ENCODE data around the gene SLC2A8.

DNA sequence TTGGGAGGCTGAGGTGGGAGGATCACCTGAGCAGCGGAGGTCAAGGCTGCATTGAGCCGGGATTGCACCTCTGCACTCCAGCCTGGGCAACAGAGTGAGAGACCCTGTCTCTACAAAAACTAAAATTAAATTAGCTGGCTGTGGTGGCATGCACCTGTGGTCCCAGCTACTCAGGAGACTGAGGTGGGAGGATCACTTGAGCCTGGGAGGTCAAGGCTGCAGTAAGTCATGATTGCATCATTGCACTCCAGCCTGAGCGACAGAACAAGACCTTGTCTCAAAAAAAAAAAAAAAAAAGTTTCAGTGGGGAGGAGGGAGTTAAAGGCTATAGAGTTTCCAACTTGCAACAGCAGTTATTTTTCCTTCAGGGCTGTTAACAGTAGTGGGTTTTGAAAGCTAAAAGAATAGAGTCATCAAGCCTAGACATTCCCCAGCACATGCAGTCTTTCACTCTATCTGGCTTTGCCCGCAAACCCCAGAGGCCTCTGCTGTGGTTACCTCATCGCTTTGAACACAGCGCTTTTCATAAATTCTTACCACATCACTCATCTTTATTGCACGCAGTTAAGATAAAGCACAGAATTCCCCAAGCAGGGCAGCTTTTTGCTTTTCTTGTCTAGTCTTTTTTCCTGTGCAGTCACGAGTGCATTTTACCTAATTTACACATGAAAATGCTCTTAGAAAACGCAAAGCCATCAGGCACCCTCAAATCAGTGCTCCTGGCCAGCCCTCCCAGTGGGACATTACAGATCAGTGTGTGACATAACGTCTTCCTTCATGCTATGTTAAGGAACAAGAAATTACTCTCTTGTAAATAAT lies 8.7 kb upstream of the SLC2A8 start:
- TF ChIP-seq, protein P1, sequence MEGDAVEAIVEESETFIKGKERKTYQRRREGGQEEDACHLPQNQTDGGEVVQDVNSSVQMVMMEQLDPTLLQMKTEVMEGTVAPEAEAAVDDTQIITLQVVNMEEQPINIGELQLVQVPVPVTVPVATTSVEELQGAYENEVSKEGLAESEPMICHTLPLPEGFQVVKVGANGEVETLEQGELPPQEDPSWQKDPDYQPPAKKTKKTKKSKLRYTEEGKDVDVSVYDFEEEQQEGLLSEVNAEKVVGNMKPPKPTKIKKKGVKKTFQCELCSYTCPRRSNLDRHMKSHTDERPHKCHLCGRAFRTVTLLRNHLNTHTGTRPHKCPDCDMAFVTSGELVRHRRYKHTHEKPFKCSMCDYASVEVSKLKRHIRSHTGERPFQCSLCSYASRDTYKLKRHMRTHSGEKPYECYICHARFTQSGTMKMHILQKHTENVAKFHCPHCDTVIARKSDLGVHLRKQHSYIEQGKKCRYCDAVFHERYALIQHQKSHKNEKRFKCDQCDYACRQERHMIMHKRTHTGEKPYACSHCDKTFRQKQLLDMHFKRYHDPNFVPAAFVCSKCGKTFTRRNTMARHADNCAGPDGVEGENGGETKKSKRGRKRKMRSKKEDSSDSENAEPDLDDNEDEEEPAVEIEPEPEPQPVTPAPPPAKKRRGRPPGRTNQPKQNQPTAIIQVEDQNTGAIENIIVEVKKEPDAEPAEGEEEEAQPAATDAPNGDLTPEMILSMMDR (IDR thresholded peaks at IDR 0.05 in 8 of 11, conservative IDR thresholded peaks at IDR 0.05 in 3 of 11), result no peak
- TF ChIP-seq POLR2A (IDR thresholded peaks at IDR 0.05), result no peak

All from spleen (tissue), 7 donors.